GM19438 (cell line): ENCODE data around the gene THRAP3.
A peak's percentile ranks its signal among the peaks of the same experiment; 100 is the strongest.

ENCODE experiments used
- ATAC-seq: cut with Tn5 transposase; IDR thresholded peaks from one replicate; pipeline ENCODE4 v1.9.1; 2021; ENCODE audit warnings: low read depth; ENCODE audit not compliant: unreplicated experiment

THRAP3 gene

GRCh38 chr1:36346741-36347370 is 122.6 kb downstream of the THRAP3 start:
- ATAC-seq, result no peak

- peak; percentile 90 for ATAC-seq
These were observed 125.0 kb downstream of the THRAP3 start for GRCh38 chr1:36349241-36349671.

DNA sequence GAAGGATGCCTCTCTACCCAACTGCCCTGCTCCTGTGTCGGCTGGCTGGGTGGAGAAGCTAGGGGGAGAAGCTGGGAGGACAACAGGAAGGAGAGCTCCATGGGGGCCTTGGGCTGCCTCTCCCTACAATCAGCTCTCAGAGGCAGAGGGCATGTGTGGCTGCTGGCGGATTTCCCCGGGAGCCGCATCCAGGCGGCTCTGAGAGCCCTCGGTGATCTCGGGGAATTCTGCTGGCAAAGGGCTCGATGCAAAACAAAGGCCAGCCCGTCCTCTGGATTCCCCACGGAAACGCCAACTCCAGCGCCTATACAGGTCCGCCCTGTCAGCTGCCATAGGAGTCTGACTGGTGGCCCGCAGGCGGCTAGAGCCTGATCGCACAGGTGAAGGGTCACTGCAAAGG is 125.6 kb downstream of the THRAP3 start:
- ATAC-seq, result no peak

GRCh38 chr1:36350659-36351226 is 126.5 kb downstream of the THRAP3 start:
- no peak for ATAC-seq

DNA sequence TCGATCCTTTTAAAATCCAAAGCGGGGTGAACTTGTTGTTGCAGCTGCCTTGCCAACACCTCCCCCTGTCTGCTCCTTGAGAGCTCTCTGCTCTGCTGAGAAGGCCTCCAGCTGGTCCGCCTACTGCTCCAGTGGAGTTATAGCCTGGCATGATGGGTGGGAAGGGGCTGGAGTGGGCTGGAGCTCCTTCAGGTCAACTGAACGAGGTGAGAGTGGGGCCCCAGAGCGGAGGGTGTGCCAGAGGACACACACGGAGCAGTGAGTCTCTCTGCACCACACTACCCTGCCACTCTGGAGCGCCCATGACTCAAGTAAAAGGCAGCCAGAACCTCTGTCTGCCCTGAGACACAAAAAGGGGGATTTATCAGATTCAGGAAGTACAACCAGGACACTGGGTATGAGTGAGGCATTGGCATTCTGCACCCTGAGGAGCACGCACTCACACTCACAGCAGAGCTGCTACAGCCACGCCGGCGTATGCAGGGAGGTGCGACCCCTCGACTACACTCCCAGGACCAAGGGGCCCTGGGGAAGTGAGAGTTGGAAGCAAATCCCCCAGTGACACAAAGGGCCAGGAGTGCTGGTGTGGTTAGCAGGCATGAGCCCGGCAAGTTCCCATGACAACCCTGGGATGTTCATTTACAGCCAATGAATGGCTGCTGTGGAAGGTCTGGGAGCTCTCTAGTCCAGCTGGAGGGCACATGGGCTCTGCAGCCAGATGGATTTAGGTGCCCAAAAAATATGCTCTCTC is 127.2 kb downstream of the THRAP3 start:
- no peak for ATAC-seq

- ATAC-seq, result no peak
These were observed 128.1 kb downstream of the THRAP3 start for GRCh38 chr1:36352125-36352909.

- no peak for ATAC-seq
These were observed 129.0 kb downstream of the THRAP3 start for GRCh38 chr1:36352910-36353878.

GRCh38 chr1:36354486-36354885 is 130.2 kb downstream of the THRAP3 start:
- ATAC-seq, result no peak
